Lung (tissue), 12 donors: ENCODE measurements around the gene PTPN14. TPM values are rescaled to one million over a fixed set of nuclear protein-coding genes. Genes with fewer than 3 reads are reported as not detected.

ENCODE experiments used
- ATAC-seq: fragments of 200-7000 bp; cut with Tn5 transposase; one replicate; pipeline ENCODE4 v1.9.1; 2020; ENCODE audit warnings: moderate number of reproducible peaks; ENCODE audit not compliant: insufficient read depth, low FRiP score
- DNase-seq, 3 donors: peaks; one replicate each; pipeline ENCODE4 v3.0.0-alpha.2; 2013 to 2017
- H3K27ac ChIP-seq, 2 donors: one replicate each; pipeline ENCODE4 v1.5.1; 2013; ENCODE audit warnings: mild to moderate bottlenecking in 2 of 2, moderate library complexity in 2 of 2, control low read depth in 1 of 2, inconsistent platforms in 1 of 2, low read depth in 1 of 2, low read length in 1 of 2
- H3K27me3 ChIP-seq, 3 donors: one replicate each; pipeline ENCODE4 v1.5.1; 2013; ENCODE audit warnings: low read length in 2 of 3; ENCODE audit not compliant: control insufficient read depth in 3 of 3, insufficient read depth in 3 of 3
- H3K36me3 ChIP-seq, 4 donors: one replicate each; pipeline ENCODE4 v1.5.1; 2013; ENCODE audit warnings: low read length in 4 of 4, mild to moderate bottlenecking in 1 of 4, moderate library complexity in 1 of 4; ENCODE audit not compliant: control insufficient read depth in 4 of 4, insufficient read depth in 4 of 4
- H3K4me1 ChIP-seq, 5 donors: one replicate each; pipeline ENCODE4 v1.5.1; 2013; ENCODE audit warnings: low read length in 5 of 5, mild to moderate bottlenecking in 2 of 5, moderate library complexity in 1 of 5; ENCODE audit not compliant: control insufficient read depth in 5 of 5, insufficient read depth in 5 of 5
- H3K4me3 ChIP-seq: one replicate; pipeline ENCODE4 v1.5.1; 2013; ENCODE audit warnings: mild to moderate bottlenecking, control low read depth, moderate library complexity
- H3K9ac ChIP-seq, 2 donors: one replicate each; pipeline ENCODE4 v1.5.1; 2013; ENCODE audit warnings: low read length in 2 of 2, control low read depth in 1 of 2; ENCODE audit not compliant: insufficient read depth in 1 of 2
- H3K9me3 ChIP-seq, 4 donors: one replicate each; pipeline ENCODE4 v1.5.1; 2013; ENCODE audit warnings: low read length in 3 of 4, mild to moderate bottlenecking in 1 of 4, moderate library complexity in 1 of 4; ENCODE audit not compliant: control insufficient read depth in 4 of 4, insufficient read depth in 3 of 4
- WGBS, 2 donors: extraction: QIAGEN DNeasy Blood & Tissue Kit; methylation state at CpG; one replicate each; pipeline ENCODE4 v1.1.7; 2013; 5-methylcytosine and 5-hydroxymethylcytosine counted together
- polyA plus RNA-seq, 2 donors: library from polyadenylated mRNA; stranded (reverse); fragments of 200-250 nt; gene quantifications; one replicate each; pipeline ENCODE4 v1.2.1, GENCODE V29; 2013
- total RNA-seq, 2 donors: library from RNA; depleted of rRNA in 1 of 2; stranded (reverse); fragments of >200 nt in 1 of 2; gene quantifications; one replicate each; pipeline ENCODE4 v1.2.1, GENCODE V29; 2014 to 2021
- TF ChIP-seq, protein P1 (sequence below): IDR thresholded peaks from 2 replicates; pipeline ENCODE4 v1.5.1; 2012; ENCODE audit warnings: mild to moderate bottlenecking; ENCODE audit errors: control extremely low read depth, extremely low read depth
- donor health status: control.
- donor health status: control.
- donor health status: Bipolar disorder and iron deficiency.
- donor health status: healthy.
- donor health status: DM: yes; HTN: yes; CAD: no.

PTPN14 gene
- total and polyA plus RNA-seq, 4 donors: 4.4 to 43.2 (median 15.2) TPM

DNA sequence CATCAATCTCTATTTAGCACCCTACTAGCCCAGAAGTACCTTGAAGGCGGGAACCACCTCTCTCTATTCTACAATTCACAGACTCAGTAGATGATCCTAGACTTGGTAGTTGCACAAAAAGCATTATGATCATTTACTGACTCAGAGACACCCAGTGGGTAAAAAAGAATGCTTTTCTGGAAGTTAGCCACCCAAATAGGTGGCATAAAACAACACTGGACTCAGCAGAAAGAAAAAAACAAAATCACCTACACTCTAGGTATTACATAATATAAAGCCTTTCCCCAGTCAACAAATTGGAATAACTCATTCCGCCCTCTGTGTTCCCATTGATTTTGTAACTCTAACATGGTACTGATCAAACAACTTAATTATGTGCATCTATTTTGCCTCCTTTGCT, 126.3 kb downstream of the PTPN14 start:
- peaks cover 0 to 2% (median 0%) of the 10 kb centered on the region in 4 donors for H3K36me3 ChIP-seq
- no peak overlapping the region for H3K27ac ChIP-seq
- WGBS, 2 donors: 99% methylated on average over 2 of the region's 2 CpGs
- DNase-seq: no peak
- H3K27me3 ChIP-seq: no peaks in the 10 kb centered on the region
- no peak overlapping the region for H3K9ac ChIP-seq
- ATAC-seq: no peak
- no peak overlapping the region for H3K4me3 ChIP-seq
- no peaks in the 10 kb centered on the region for H3K9me3 ChIP-seq
- TF ChIP-seq, protein P1, sequence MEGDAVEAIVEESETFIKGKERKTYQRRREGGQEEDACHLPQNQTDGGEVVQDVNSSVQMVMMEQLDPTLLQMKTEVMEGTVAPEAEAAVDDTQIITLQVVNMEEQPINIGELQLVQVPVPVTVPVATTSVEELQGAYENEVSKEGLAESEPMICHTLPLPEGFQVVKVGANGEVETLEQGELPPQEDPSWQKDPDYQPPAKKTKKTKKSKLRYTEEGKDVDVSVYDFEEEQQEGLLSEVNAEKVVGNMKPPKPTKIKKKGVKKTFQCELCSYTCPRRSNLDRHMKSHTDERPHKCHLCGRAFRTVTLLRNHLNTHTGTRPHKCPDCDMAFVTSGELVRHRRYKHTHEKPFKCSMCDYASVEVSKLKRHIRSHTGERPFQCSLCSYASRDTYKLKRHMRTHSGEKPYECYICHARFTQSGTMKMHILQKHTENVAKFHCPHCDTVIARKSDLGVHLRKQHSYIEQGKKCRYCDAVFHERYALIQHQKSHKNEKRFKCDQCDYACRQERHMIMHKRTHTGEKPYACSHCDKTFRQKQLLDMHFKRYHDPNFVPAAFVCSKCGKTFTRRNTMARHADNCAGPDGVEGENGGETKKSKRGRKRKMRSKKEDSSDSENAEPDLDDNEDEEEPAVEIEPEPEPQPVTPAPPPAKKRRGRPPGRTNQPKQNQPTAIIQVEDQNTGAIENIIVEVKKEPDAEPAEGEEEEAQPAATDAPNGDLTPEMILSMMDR: no peak
- peaks cover 0 to 10% (median 2%) of the 10 kb centered on the region in 5 donors for H3K4me1 ChIP-seq

DNA sequence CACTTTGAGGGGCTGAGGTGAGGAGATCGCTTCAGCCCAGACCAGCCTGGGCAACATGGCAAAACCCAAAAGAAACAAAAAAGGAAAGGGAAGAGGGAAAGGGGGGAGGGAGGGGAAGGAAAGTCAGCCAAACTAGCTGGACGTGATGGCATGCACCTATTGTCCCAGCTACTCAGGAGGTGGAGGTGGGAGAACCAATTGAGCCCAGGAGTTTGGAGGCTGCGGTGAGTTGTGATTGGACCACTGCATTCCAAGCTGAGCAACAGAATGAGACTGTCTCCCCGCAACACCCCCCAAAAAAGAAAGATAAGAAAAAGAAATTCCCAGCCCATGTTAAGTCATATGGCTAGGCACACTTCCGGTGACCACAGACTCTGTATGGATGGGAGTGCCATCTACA, 128.4 kb downstream of the PTPN14 start:
- DNase-seq (no peak), ATAC-seq (no peak)
- Histone ChIP-seq H3K27me3 (no peaks in the 10 kb centered on the region), H3K9ac (no peak overlapping the region), H3K9me3 (peaks cover 0 to under 1% (median 0%) of the 10 kb centered on the region in 4 donors), H3K27ac (no peak overlapping the region), H3K36me3 (peaks cover 0 to 2% (median 0%) of the 10 kb centered on the region in 4 donors), H3K4me1 (peaks cover 0 to 20% (median 4%) of the 10 kb centered on the region in 5 donors), H3K4me3 (no peak overlapping the region)
- TF ChIP-seq, protein P1: no peak
- 91 to 92% methylated on average over 5 of the region's 5 CpGs for WGBS, 2 donors

DNA sequence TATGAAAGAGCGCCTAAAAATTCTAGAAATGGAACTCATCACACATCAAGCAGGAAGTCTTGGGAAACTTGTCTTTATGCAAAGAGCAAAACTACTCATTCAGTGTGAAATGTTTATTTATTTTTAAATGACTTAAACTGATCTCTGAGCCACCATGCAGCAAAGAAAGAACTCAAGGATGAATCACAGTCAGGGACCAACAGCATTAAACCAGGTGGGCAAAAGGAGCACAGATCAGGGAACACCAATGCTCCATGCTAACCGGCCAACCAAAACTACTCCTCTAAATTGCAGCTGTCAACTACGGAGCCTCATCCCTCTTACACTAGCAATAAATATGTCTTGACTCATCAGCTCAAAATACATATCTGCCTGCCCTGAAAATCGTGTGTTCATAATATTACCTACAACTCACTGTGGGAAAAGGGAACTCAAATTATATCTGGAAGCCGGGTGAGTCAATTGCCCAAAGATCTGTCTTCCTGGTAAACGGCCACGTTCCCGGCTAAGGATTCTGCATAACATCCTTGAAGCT, 129.2 kb downstream of the PTPN14 start:
- 87 to 92% methylated on average over 8 of the region's 8 CpGs for WGBS, 2 donors
- Histone ChIP-seq H3K4me1 (peaks cover 0 to 20% (median 5%) of the 10 kb centered on the region in 5 donors), H3K27me3 (no peaks in the 10 kb centered on the region), H3K27ac (no peak overlapping the region), H3K9ac (no peak overlapping the region), H3K9me3 (peaks cover 0 to 4% (median 0%) of the 10 kb centered on the region in 4 donors), H3K4me3 (no peak overlapping the region), H3K36me3 (peaks cover 0 to 2% (median 0%) of the 10 kb centered on the region in 4 donors)
- TF ChIP-seq, protein P1: no peak
- DNase-seq (no peak), ATAC-seq (no peak)

DNA sequence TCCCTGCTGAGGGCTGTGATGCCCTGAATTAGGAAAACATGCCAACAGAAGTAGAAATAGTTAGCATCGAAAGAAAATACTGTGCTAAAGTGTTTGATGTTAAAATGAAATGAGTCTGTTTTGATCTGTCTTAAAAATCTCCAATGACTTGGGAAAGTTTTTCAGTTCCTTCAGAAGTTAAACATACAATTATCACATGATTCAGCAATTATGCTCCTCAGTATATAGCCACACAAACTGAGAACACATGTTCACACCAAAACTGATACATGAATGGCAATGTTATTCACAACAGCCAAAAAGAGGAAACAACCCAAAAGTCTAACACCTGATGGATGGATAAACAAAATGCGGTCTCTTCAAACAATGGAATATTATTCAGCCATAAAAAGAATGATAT, 130.6 kb downstream of the PTPN14 start:
- 42 to 92% methylated on average over 2 of the region's 2 CpGs for WGBS, 2 donors
- Histone ChIP-seq H3K4me3 (no peak overlapping the region), H3K27me3 (no peaks in the 10 kb centered on the region), H3K4me1 (peaks cover 3 to 27% (median 5%) of the 10 kb centered on the region in 5 donors), H3K27ac (no peak overlapping the region), H3K36me3 (peaks cover 0 to 2% (median 0%) of the 10 kb centered on the region in 4 donors), H3K9me3 (peaks cover 0 to 4% (median 0%) of the 10 kb centered on the region in 4 donors), H3K9ac (no peak overlapping the region)
- no peak for ATAC-seq
- TF ChIP-seq, protein P1: no peak
- no peak for DNase-seq
